Stimulated activated CD8-positive, alpha-beta memory T cell treated with anti-CD3 and anti-CD28 coated beads, Interleukin-2, amount 100 ng/mL, for 48 hours (primary cell): ENCODE results near the gene KLHL21.
"Not testable (repeated sequence)": the region's sequence is repeated elsewhere in the genome, so short reads cannot be mapped to it uniquely, and the experiment has no call there.

ENCODE experiments used
- DNase-seq, 2 donors: peaks; one replicate each; pipeline ENCODE4 v3.0.0-alpha.2; 2020; ENCODE audit warnings: low read depth in 2 of 2

KLHL21 gene, protein sequence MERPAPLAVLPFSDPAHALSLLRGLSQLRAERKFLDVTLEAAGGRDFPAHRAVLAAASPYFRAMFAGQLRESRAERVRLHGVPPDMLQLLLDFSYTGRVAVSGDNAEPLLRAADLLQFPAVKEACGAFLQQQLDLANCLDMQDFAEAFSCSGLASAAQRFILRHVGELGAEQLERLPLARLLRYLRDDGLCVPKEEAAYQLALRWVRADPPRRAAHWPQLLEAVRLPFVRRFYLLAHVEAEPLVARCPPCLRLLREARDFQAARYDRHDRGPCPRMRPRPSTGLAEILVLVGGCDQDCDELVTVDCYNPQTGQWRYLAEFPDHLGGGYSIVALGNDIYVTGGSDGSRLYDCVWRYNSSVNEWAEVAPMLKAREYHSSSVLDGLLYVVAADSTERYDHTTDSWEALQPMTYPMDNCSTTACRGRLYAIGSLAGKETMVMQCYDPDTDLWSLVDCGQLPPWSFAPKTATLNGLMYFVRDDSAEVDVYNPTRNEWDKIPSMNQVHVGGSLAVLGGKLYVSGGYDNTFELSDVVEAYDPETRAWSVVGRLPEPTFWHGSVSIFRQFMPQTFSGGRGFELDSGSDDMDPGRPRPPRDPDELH

DNA sequence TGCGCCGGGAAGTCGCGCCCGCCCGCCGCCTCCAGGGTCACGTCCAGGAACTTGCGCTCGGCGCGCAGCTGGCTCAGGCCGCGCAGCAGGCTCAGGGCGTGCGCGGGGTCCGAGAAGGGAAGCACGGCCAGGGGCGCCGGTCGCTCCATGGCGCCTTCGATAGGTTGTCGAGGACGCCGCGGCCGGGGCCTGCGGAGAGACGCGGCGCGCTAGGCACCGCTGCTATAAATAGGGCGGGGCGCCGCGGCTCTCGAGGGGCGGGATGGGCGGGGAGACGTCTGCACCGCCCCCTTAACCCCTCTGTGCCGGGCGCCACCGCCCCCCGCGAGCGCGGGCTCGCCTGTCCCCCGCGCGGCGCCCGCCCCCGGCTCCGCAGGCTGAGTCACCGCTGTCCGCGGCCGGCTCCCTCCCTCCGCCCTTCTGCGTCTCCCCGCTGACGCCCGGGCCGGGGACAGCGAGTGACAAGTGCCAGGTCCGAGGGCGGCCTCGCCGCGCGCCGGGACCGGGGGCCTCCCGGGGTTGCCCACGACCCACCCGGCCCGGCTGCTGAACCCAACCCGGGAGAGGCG is at the start of gene KLHL21:
Gene KLHL21, minus strand, starts transcription at position 201 of the 569 bp plus-strand sequence. Its CDS starts 52 bp downstream, at position 149.
- DNase-seq = peak; percentile 85 to 91

DNA sequence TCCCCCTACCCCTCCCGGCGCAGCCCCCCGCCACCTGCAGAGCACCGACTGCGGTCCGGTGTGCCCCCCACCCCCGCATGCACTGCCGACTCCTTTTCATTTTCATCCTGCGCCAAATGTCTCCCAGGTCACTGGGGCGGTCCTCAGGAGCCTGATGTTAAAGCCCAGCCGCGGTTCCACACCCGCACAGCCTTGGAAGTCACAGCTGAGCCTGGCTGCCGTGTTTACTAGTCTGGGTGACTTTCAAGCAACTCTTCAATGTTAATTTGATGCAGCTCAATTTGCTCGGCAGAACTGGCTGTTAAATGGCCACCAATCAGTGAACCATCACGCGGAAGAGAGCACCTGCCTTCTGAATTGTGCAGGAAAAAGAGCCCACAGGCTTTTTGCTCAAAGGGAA is 49.2 kb upstream of the KLHL21 start:
- no peak for DNase-seq

DNA sequence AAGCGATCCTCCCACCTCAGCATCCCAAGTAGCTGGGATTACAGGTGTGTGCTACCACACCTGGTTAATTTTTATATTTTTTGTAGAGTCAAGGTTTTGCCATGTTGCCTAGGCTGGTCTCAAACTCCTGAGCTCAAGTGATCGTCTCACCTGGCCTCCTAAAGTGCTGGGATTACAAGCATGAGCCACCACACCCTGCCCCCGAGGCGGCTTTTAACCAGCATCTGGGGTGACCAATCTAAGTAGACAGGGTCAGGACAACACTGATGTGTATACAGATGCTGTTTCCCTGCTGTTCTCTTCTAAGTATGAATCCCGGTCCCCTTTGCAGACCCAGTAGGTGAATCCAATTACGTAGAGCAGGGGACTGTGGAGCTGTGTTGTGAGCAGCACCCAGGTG is 45.9 kb upstream of the KLHL21 start:
- no peak for DNase-seq

DNA sequence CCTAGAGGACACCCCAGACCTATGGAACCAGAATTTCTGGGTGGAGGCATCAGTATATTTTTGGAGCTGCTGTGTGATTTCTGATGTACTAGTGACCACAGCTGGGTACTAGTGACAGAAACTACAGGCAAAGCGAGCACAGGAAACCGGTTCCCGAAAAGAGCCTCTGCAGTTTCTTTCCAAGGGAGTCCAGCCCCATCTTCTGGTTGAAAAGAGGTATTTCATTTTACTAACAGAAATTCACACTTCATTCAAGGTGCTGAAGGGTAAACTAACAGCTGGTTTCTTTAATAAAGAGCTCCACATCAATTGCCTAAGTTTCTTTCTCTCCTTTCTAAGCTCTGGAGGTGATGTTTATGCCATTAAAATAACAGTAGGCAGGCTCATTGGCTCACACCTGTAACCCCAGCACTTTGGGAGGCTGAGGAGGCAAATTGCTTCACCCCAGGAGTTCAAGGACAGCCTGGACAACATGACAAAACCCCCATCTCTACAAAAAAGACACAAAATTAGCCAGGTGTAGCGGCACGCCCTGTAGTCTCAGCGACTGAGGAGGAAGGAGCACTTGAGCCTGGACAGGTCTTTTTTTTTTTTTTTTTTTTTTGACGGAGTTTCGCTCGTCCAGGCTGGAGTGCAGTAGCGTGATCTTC is 44.0 kb upstream of the KLHL21 start:
- DNase-seq = no peak

DNA sequence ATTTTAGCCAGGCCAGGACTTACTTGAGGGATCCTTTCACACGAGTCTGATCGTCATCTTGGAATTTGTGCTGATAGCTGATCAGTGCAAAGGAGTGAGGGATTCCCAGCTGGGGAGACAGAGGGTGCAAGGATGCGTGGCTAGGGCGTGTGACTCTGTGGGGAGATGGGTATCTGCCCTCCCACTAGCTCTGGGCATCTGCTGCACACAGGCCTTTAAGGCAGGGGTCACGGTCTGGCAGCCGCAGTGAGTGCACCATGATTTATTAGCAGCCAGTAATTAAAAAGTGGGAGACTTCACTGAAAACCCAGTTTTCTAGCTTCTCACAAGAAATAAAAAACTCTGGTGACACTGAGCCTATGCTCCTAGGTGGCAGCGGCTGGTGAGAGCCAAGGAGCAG is 42.3 kb upstream of the KLHL21 start:
- DNase-seq = no peak

DNA sequence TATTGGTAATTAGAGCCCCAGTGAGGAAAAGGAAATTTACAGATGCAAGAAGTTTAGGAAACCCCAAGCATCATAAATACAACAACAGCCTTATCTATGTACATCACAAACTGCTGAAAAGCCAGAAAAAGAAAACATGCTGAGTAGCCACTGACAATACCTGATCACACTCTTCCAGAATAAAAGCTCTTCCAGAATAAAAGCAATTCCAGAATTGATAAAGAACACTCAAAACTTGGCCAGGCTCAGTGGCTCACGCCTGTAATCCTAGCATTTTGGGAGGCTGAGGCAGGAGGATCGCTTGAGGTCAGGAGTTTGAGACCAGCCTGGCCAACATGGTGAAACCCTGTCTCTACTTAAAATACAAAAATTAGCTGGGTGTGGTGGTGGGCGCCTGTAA is 38.2 kb upstream of the KLHL21 start:
- not testable (repeated sequence) for DNase-seq

DNA sequence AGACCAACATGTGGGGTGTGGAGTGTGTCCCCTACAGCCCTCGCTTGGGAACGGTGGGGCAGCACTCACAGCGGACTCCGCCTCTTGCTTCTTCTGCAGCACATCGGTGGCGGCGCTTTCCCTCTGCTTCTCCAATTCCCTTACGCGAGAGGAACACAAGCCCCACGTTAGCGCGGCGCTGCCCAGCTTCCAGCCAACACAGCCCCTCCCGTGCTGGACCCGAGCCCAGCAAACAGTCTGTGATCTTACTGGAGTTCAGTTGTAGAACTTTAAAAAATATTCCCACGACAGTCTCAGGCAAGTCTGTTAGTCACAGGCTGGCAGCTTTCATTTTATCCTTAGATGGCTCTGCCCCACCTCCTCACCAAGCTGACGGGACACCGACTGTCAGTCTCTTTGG is 35.6 kb upstream of the KLHL21 start:
- DNase-seq = no peak

DNA sequence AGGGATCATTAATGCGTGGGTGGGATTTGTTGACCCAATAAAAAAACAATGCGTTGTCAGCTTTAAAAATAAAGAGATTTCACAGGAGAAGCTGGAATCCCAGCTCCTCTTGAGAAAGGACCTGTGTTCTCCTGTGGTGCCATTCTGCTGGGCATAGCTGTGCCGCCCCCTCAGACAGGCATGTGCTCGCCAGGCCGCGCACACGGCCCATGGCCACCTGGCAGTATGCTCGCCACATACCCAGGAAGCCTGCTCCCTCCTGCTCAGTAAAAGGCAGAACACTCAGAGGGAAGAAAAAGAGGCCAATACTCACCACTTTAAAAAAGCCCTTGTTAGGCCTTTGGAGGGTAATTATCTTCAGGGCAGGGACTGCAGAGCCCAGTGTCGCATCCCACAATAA is 35.1 kb upstream of the KLHL21 start:
- no peak for DNase-seq

DNA sequence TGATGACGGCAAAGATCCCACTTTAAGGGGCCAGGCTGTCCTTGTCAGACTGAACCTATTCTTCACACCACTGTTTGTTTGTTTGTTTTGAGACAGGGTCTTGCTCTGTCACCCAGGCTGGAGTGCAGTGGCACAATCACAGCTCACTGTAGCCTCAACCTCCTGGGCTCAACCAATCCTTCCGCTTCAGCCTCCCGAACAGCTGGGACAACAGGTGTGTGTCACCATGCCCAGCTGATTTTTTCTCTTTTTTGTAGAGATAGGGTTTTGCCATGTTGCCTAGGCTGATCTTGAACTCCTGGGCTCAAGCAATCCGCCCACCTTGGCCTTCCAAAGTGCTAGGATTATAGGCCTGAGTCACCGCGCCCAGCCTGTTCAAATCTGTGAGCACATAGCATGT is 34.1 kb upstream of the KLHL21 start:
- not testable (repeated sequence) for DNase-seq

DNA sequence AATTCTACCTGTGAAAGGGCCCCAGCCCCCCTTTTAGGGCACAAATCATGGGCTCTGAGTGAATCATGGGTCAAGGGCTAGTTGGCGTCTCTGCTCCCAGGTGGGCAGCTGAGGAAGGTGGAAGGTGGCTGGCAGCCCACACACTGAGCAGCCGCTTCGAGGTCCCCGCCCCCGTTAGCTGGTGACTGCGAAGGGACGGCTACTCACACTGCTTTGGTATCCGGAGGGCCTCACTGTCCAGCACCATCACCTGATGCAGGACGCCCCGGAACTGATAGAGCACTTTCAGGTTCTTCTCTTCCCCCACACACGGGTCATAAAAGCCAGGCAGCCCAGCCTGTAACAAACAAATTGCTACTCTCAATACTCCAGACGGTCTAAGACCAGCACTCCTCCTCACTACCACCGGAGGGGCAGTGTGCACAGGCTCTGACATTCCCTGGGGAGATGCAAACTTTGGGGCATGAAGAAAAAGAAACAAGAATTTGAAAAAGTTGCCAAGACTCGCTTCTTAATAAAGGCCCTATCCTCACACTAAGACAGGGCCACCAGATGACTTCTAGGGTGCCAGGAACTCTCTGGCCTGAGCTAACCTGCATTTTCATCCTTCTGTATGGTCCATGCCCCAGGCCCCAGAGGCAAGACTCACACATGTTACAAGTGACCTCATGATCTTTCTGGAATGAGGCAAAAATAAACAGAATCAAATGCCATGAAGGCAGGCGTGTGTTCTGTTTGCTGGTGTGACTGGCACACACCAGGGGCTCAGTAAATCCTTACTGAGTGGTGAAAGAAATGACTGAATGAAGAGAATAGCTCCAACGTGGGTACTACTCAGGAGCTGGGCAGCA is 33.5 kb upstream of the KLHL21 start:
- DNase-seq = no peak

DNA sequence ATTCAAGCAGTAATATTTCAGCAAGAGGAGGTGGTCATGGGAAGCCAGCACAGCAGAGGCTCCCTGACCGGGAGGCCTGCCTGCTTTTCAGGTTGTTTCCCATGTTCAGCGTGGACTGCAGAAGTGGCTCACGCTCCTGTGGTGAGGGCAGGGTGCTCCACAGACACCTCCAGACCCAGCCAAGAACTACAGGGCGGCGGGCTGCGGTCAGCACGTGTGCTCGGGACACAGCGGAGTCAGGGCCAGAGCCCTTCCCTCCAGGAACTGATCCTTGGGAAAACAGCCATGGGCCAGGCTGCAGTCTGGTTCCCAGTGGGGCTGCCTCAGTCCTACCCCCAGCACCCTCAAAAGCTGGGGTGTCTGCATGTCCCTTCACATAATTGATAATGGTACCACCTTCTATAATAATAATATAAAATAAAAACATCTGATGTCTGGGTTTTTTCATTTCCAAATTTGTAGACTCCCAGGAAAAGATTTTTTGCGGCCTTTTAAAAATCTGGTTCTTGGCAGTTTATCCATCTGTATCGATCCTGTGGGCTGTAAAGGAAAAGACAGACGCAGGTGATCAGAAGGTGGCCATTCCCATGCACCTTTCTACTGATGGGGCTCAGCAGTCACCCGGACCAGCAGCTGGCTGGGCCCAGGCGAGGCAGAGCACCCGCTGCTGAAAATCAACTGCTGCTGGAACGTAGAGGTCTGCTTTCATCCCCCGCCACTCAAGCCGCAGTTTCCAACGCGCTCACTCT is 32.7 kb upstream of the KLHL21 start:
- no peak for DNase-seq

DNA sequence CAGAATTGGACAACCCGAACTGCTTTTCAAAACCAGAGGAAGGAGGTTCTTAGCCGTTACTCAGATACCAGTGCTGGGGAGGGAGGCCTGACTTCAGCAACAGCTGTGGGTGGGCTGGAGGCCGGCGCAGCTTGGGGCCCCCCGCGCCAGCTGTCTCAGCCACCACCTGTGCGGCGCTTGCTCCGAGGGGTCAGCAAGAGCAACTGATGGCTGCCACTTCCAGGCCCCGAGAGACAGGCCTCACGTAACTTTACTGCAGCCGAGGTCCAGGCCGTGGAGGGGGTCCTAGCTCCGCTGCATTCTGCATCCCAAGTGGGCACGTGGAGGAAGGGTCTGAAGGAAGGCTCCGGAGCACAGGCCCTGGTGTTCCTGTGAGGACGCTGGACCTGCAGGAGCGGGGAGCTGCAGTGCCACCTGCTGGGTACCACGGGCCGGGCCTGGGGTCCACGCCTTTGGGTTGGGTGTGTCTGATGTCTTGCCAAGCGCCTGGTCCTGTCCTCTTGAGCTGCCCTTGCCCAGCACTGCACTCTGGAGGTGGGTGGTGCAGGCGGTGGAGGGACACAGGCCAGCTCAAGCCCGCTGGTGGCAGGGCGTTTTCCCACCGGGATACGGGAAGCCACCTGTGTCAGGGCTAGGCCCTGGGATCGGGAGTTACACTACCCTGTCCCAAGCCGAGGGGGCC is 31.8 kb upstream of the KLHL21 start:
- peak in 1 of 2 donors; percentile 17 for DNase-seq

DNA sequence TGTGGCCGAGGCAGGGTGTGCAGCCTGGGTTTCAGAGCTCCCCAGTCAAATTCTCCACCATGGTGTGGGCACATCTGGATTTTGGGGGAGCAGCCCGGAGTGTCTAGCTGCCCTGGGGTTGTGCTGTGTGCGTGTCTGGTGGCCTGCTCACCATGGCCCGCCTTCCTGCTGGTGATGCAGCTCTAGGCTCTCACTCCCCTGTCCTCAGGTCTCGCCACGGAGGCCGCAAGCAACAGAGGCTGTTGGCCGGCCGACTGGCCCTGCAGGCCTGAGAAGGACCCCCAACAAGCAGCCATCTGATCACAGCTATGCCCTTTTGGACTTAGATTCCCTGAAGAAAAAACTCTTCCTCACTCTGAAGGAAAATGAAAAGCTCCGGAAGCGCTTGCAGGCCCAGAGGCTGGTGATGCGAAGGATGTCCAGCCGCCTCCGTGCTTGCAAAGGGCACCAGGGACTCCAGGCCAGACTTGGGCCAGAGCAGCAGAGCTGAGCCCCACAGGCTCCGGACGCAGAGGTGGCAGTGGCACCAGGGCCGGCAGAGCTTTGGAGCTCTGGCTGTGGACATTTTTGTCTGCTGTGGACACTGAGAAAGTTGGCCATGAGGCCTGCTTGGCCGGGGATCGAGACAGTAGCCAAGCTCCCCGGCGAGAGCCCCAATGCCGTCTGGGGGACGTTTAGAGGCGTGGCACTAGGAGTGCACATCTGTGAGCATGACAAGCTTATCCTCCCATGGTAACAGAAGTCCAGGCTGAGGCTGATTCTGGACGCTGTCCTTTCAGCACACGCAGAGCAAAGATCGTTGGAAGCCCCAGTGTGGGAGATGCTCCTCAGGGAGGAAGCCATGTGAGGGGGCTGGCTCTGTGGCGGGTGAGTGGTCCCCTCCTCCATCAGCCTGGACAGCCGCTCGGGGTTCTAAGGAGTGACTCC is 30.2 kb upstream of the KLHL21 start:
- no peak for DNase-seq

DNA sequence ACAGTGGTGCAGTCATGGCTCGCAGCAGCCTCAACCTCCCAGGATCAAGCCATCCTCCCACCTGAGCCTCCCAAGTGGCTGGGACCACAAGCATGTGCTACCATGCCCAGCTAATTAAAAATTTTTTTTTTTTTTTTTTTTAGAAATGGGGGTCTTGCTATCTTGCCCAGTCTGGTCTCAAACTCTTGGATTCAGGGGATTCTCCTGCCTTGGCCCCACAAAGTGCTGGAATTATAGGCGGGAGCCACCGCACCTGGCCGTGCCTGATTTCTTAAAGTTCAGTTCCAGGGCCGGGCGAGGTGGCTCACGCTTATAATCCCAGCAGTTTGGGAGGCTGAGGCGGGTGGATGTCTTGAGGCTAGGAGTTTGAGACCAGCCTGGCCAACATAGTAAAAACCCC is 28.4 kb upstream of the KLHL21 start:
- no peak for DNase-seq

DNA sequence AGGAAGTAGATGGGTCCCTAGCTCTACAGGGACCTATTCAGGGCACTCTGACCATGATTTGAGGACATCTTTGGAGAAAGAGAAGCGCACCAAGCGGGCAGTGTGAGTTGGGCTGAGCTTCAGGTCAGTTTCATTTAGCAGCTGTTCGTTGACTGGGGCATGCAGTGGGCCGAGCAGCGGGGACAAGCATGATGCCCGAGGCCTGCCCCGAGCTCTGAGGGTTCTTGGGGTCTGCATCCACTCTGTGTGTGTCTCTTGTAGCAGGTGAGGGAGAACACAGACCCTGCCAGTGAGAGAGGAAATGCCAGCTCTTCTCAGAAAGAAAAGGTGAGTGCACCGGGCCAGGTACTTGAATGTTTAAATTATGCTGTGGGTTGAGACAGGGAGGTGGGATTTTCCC is 27.4 kb upstream of the KLHL21 start:
- DNase-seq = no peak

DNA sequence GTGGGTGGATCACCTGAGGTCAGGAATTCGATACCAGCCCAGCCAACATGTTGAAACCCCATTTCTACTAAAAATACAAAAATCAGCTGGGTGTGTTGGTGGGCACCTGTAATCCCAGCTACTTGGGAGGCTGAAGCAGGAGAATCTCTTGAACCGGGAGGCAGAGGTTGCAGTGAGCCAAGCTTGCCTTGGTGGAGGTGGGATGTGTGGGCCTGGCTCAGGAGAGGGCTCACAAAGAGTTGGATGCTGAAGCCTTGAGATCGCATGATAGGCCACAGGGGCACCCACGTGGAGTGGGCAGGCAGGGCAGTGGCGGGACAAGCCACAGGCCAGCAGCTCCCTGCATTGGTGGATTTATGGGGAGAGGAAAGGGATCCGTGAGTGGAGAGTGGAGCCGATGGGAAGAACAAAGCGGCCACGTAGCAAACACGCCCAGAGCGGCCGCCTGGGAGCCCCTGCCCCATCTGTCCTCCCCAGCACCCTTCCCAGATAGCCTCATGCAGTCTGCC is 26.4 kb upstream of the KLHL21 start:
- DNase-seq = no peak

DNA sequence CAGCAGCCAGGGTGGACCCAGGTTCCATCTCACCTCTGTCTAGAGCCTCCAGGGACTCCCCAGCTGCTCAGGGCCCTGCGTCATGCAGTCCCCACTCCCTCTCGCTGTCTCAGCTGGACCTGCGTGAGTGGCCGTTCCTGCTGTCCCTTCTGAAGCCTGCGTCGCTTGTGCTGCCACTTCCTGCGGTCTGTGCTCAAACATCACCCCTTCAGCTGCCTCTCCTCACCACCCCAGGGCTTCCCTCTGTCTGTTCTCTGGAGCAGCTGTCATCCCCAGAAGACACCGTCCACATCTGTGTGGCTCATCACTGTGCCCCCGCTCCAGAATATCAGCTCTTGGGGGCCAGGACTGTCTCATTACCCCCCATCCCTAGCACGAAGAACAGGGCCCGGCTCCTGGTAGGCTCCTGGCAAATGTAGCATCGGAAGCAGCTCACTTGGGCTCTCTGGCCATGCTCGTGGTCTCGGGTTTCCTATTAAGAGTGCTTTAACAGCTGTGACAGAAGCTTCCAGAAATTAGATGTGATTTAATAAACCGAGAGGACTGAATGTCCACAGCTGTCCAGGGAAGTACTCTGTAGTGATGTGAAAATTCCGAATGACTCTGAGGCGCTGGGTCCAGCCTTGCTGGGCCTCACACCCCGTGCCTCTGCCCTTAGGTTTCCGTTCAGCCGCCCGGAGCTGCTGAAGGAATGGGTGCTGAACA is 25.3 kb upstream of the KLHL21 start:
- no peak for DNase-seq

DNA sequence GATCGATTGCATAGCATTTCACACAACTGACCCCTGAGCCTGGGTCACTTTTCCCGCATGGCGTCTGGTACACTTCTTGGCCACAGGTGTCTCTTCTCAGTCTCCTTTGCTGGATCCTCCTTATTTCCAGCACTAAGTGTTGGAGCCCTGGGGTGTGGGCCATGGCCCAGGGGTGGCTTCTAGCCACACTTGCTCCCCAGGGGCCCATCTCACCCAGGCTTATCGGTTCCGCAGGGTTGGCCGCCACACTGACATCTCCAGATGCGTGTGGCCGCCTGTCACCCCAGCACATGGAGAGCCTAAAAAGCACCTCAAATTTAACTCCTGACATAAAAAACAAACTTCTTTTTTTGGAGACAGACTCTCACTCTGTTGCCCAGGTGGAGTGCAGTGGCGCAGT is 24.4 kb upstream of the KLHL21 start:
- no peak for DNase-seq
